Keratinocyte (primary cell): ENCODE measurements around the gene SUPT16H. TPM values are rescaled to one million over a fixed set of nuclear protein-coding genes. Genes with fewer than 3 reads are reported as not detected.

Experiments
- DNase-seq: peaks from one replicate; pipeline ENCODE4 v3.0.0-alpha.2; 2011; ENCODE audit warnings: low read depth, missing footprints, low spot score
- FAIRE-seq: peaks from 2 replicates; lab custom pipeline; 2011; peaks lifted over from hg19 to GRCh38; lab: Jason Lieb, UNC
- H2AFZ ChIP-seq: 2 replicates; pipeline ENCODE4 v1.6.0; 2012; ENCODE audit warnings: low read length, control low read depth, inconsistent platforms; ENCODE audit not compliant: control insufficient read depth
- H3K27ac ChIP-seq: 2 replicates; pipeline ENCODE4 v1.5.1; 2011; ENCODE audit warnings: low read length; ENCODE audit not compliant: control insufficient read depth, insufficient read depth
- H3K27me3 ChIP-seq: 3 replicates; pipeline ENCODE4 v1.6.0; 2011; ENCODE audit warnings: low read length; ENCODE audit not compliant: control insufficient read depth, insufficient read depth; ENCODE audit errors: extremely low read depth
- H3K36me3 ChIP-seq, 2 experiments: 2 replicates in 1 of 2; 3 replicates in 1 of 2; pipeline ENCODE4 v1.5.1; 2011; ENCODE audit warnings: low read length in 2 of 2, mild to moderate bottlenecking in 1 of 2; ENCODE audit not compliant: control insufficient read depth in 2 of 2, insufficient read depth in 2 of 2; ENCODE audit errors: extremely low read depth in 1 of 2
- H3K4me1 ChIP-seq: 3 replicates; pipeline ENCODE4 v1.5.1; 2011; ENCODE audit warnings: low read length; ENCODE audit not compliant: control insufficient read depth, insufficient read depth; ENCODE audit errors: extremely low read depth
- H3K4me2 ChIP-seq: 3 replicates; pipeline ENCODE4 v1.6.0; 2011; ENCODE audit warnings: low read depth, low read length; ENCODE audit not compliant: control insufficient read depth, insufficient read depth; ENCODE audit errors: extremely low read depth
- H3K4me3 ChIP-seq, 3 experiments: fragments of 200-600 bp in 1 of 3; sonication (generic) in 1 of 3; 2 replicates in 2 of 3; 3 replicates in 1 of 3; pipeline ENCODE4 v1.5.1; 2011 to 2016; ENCODE audit warnings: low read length in 3 of 3, mild to moderate bottlenecking in 3 of 3, control low read depth in 2 of 3, inconsistent platforms in 1 of 3, low read depth in 1 of 3, mixed read lengths in 1 of 3, mixed run types in 1 of 3, moderate library complexity in 1 of 3; ENCODE audit not compliant: control insufficient read depth in 2 of 3, insufficient read depth in 2 of 3; ENCODE audit errors: extremely low read depth in 1 of 3
- H3K79me2 ChIP-seq: 2 replicates; pipeline ENCODE4 v1.6.0; 2012; ENCODE audit warnings: low read length; ENCODE audit not compliant: control insufficient read depth, insufficient read depth
- H3K9ac ChIP-seq: 3 replicates; pipeline ENCODE4 v1.6.0; 2011; ENCODE audit warnings: low read length; ENCODE audit not compliant: control insufficient read depth, insufficient read depth; ENCODE audit errors: extremely low read depth
- H3K9me1 ChIP-seq: 3 replicates; pipeline ENCODE4 v1.6.0; 2011; ENCODE audit warnings: low read length; ENCODE audit not compliant: control insufficient read depth, insufficient read depth; ENCODE audit errors: extremely low read depth
- H3K9me3 ChIP-seq: 2 replicates; pipeline ENCODE4 v1.5.1; 2012; ENCODE audit warnings: low read depth, low read length; ENCODE audit not compliant: control insufficient read depth
- H4K20me1 ChIP-seq: 3 replicates; pipeline ENCODE4 v1.6.0; 2011; ENCODE audit warnings: low read length; ENCODE audit not compliant: control insufficient read depth, insufficient read depth; ENCODE audit errors: extremely low read depth
- EZH2 ChIP-seq: IDR thresholded peaks from one replicate; pipeline ENCODE4 v1.6.1; 2012; ENCODE audit warnings: inconsistent platforms, mild to moderate bottlenecking, low read length, moderate library complexity
- dilution Hi-C: fragments of 300-500 bp; cut with MboI; formaldehyde crosslinking; loops from one replicate; pipeline ENCODE4 v1.7.0; 2020; ENCODE audit warnings: low sequenced_read_pairs; ENCODE audit not compliant: extremely low pct_ligation_motif_present
- polyA plus RNA-seq, 5 experiments: library from polyadenylated mRNA; depleted of rRNA in 3 of 5; stranded (reverse) in 3 of 5; stranded (forward) in 1 of 5; unstranded in 1 of 5; fragments of >200 nt; gene quantifications; 1 replicate in 1 of 5; 2 replicates in 3 of 5; 3 replicates in 1 of 5; pipeline versions ENCODE4 v1.2.1 to v1.2.3, GENCODE V29; 2011 to 2012; ENCODE audit warnings: missing spikeins in 2 of 5, low read depth in 1 of 5, low replicate concordance in 1 of 5
- TF ChIP-seq, protein P1 (sequence below), 3 experiments: IDR thresholded peaks in 1 of 3; conservative IDR thresholded peaks in 1 of 3; optimal IDR thresholded peaks in 1 of 3; 2 replicates in 2 of 3; 3 replicates in 1 of 3; pipeline versions ENCODE3 to v1.5.1; 2011; ENCODE audit warnings: low read length in 3 of 3, mild to moderate bottlenecking in 3 of 3, moderate library complexity in 2 of 3, control low read depth in 1 of 3, inconsistent platforms in 1 of 3; ENCODE audit not compliant: insufficient read depth in 2 of 3; ENCODE audit errors: extremely low read depth in 1 of 3

SUPT16H gene
- polyA plus RNA-seq, 1 donor (not counting 4 experiments of a cell fraction or from before 2014, with no cell fraction given), result 79.4 TPM

GRCh38 chr14:21350539-21350938 is 33.3 kb downstream of the SUPT16H start:
- Histone ChIP-seq H3K9ac (no peak overlapping the region), H3K36me3 (peaks cover 11 to 18% of the 10 kb centered on the region in 2 experiments), H2AFZ (no peak overlapping the region), H3K9me3 (no peaks in the 10 kb centered on the region), H3K9me1 (no peaks in the 10 kb centered on the region), H3K27ac (no peak overlapping the region), H3K4me1 (no peaks in the 10 kb centered on the region), H3K4me3 (no peak overlapping the region), H4K20me1 (no peaks in the 10 kb centered on the region), H3K4me2 (no peak overlapping the region), H3K79me2 (no peaks in the 10 kb centered on the region), H3K27me3 (no peaks in the 10 kb centered on the region)
- FAIRE-seq (no peak), DNase-seq (no peak)
- dilution Hi-C loops, result no loop called here
- TF ChIP-seq, protein P1, sequence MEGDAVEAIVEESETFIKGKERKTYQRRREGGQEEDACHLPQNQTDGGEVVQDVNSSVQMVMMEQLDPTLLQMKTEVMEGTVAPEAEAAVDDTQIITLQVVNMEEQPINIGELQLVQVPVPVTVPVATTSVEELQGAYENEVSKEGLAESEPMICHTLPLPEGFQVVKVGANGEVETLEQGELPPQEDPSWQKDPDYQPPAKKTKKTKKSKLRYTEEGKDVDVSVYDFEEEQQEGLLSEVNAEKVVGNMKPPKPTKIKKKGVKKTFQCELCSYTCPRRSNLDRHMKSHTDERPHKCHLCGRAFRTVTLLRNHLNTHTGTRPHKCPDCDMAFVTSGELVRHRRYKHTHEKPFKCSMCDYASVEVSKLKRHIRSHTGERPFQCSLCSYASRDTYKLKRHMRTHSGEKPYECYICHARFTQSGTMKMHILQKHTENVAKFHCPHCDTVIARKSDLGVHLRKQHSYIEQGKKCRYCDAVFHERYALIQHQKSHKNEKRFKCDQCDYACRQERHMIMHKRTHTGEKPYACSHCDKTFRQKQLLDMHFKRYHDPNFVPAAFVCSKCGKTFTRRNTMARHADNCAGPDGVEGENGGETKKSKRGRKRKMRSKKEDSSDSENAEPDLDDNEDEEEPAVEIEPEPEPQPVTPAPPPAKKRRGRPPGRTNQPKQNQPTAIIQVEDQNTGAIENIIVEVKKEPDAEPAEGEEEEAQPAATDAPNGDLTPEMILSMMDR (optimal IDR thresholded peaks at IDR 0.05 in 1 of 3, IDR thresholded peaks at IDR 0.05 in 1 of 3, conservative IDR thresholded peaks at IDR 0.05 in 1 of 3; ENCODE audit: extremely low read depth in 1 of 3, insufficient read depth in 2 of 3, low read length in 3 of 3), result no peak
- no peak for TF ChIP-seq EZH2

- no peak for DNase-seq
- H3K27me3 ChIP-seq, result no peaks in the 10 kb centered on the region
- H3K4me3 ChIP-seq, result no peak overlapping the region
- no peaks in the 10 kb centered on the region for H3K79me2 ChIP-seq
- dilution Hi-C loops, result no loop called here
- H3K4me2 ChIP-seq, result no peak overlapping the region
- TF ChIP-seq, protein P1 (optimal IDR thresholded peaks at IDR 0.05 in 1 of 3, IDR thresholded peaks at IDR 0.05 in 1 of 3, conservative IDR thresholded peaks at IDR 0.05 in 1 of 3; ENCODE audit: extremely low read depth in 1 of 3, insufficient read depth in 2 of 3, low read length in 3 of 3), result no peak
- TF ChIP-seq EZH2, result no peak
- no peaks in the 10 kb centered on the region for H3K4me1 ChIP-seq
- H3K27ac ChIP-seq, result no peak overlapping the region
- no peaks in the 10 kb centered on the region for H3K9me3 ChIP-seq
- H3K9me1 ChIP-seq, result no peaks in the 10 kb centered on the region
- H3K9ac ChIP-seq, result no peak overlapping the region
- no peak overlapping the region for H2AFZ ChIP-seq
- H3K36me3 ChIP-seq, result peaks cover 0 to 4% of the 10 kb centered on the region in 2 experiments
- no peak for FAIRE-seq
- H4K20me1 ChIP-seq, result no peaks in the 10 kb centered on the region
Measured at GRCh38 chr14:21347201-21347600, 36.6 kb downstream of the SUPT16H start.
